ENCODE data around the gene SPON1. TPM values are rescaled to one million over a fixed set of nuclear protein-coding genes. Genes with fewer than 3 reads are reported as not detected.

The SPON1 gene
- total RNA-seq, 1 experiment from 2014 or later, result 0.20 TPM

- H4K20me1 ChIP-seq (ENCODE audit: control insufficient read depth, insufficient read depth, insufficient read length), result no peaks in the 10 kb centered on the region
- H3K79me2 ChIP-seq (ENCODE audit: insufficient read depth, low read length), result no peaks in the 10 kb centered on the region
- no peaks in the 10 kb centered on the region for H3K23me2 ChIP-seq (ENCODE audit: insufficient read length, low read depth, low read length, poor library complexity, severe bottlenecking)
- WGBS (ENCODE audit: extremely low coverage, insufficient read length, low lambda C conversion rate), result no CpG with 5 or more reads among the region's 6 CpGs
- H2AK5ac ChIP-seq (ENCODE audit: insufficient read length, low read length), result no peak overlapping the region
- no peak overlapping the region for H4K5ac ChIP-seq (ENCODE audit: insufficient read length, low read depth, low read length)
- H3K18ac ChIP-seq (ENCODE audit: insufficient read length, low read depth, low read length), result no peak overlapping the region
- no peaks in the 10 kb centered on the region for H3K9me3 ChIP-seq (ENCODE audit: control insufficient read depth, low read depth, low read length)
- peaks cover 18 to 24% of the 10 kb centered on the region in 2 experiments for H3K4me1 Mint-ChIP-seq
- no peak overlapping the region for H2BK20ac ChIP-seq (ENCODE audit: low read depth, low read length, poor library complexity, severe bottlenecking)
- H3K14ac ChIP-seq (ENCODE audit: insufficient read depth, low read length), result no peak overlapping the region
- H3K56ac ChIP-seq (ENCODE audit: insufficient read length, low read depth, low read length), result no peak overlapping the region
- no peaks in the 10 kb centered on the region for H3K27me3 ChIP-seq (ENCODE audit: insufficient read depth, low read length)
- H3K27me3 Mint-ChIP-seq (ENCODE audit: low read depth), result peaks cover 59% of the 10 kb centered on the region
- no peak overlapping the region for H3K4me3 Mint-ChIP-seq
- no peaks in the 10 kb centered on the region for H3K4me1 ChIP-seq (ENCODE audit: insufficient read depth, low read length)
- no peak overlapping the region for H3T11ph ChIP-seq (ENCODE audit: low read length)
- no peaks in the 10 kb centered on the region for H3K36me3 Mint-ChIP-seq (ENCODE audit: insufficient read depth in 1 of 3, low read depth in 3 of 3)
- no peak overlapping the region for H3K27ac ChIP-seq (ENCODE audit: insufficient read length, low read depth, low read length)
- no peaks in the 10 kb centered on the region for H3K79me1 ChIP-seq (ENCODE audit: insufficient read depth, low read depth, low read length, poor library complexity, severe bottlenecking)
- no peak overlapping the region for H4K8ac ChIP-seq (replicated peaks; ENCODE audit: insufficient read length, low read depth, low read length)
- no peak overlapping the region for H2AFZ ChIP-seq (ENCODE audit: low read length)
- no peak overlapping the region for H3K27ac Mint-ChIP-seq
- H3K9me3 Mint-ChIP-seq, result no peaks in the 10 kb centered on the region; a peak in 1 of 5 replicates
- H3K23ac ChIP-seq (ENCODE audit: insufficient read length, low read depth, low read length), result no peak overlapping the region
- H2BK12ac ChIP-seq (ENCODE audit: insufficient read length, low read depth, low read length), result no peak overlapping the region
- H3K4ac ChIP-seq (ENCODE audit: low read depth, low read length), result no peak overlapping the region
- no peak overlapping the region for H4K91ac ChIP-seq (ENCODE audit: insufficient read length, low read depth, low read length)
- no peak overlapping the region for H2BK5ac ChIP-seq (ENCODE audit: insufficient read length, low read length)
- no peak overlapping the region for H3K4me2 ChIP-seq (ENCODE audit: insufficient read depth, insufficient read length, low read length)
- DNase-seq, result no peak
- H3K9ac ChIP-seq (ENCODE audit: extremely low read depth, insufficient read length, low read length), result no peak overlapping the region
- H2BK15ac ChIP-seq (ENCODE audit: low read depth, low read length), result no peak overlapping the region
- no peak overlapping the region for H2BK120ac ChIP-seq (ENCODE audit: low read depth, low read length, poor library complexity, severe bottlenecking)
- TF ChIP-seq CTCF (conservative IDR thresholded peaks at IDR 0.05), result no peak
These were observed 60.3 kb downstream of the SPON1 start for GRCh38 chr11:14022821-14023220.

Data from H9 (cell line).